SIG-M5 treated with dmso at 0.1 percent for 504 hours (cell line): ENCODE data around the gene ABHD2.
A peak's percentile ranks its signal among the peaks of the same experiment; 100 is the strongest.

Source experiments
- DNase-seq: peaks from one replicate; lab custom pipeline; 2025; ENCODE audit not compliant: unreplicated experiment; lab: John Stamatoyannopoulos, UW

Gene ABHD2

GRCh38 chr15:89097313-89097712, 9.1 kb downstream of the ABHD2 start:
- DNase-seq = no peak

- DNase-seq = no peak
These were observed 10.0 kb downstream of the ABHD2 start for GRCh38 chr15:89098281-89098680.

GRCh38 chr15:89099968-89100367, 11.7 kb downstream of the ABHD2 start:
- no peak for DNase-seq

GRCh38 chr15:89101302-89102193, 13.3 kb downstream of the ABHD2 start:
- no peak for DNase-seq

- no peak for DNase-seq
These were observed 15.4 kb downstream of the ABHD2 start for GRCh38 chr15:89103481-89104171.

GRCh38 chr15:89104172-89104564, 15.9 kb downstream of the ABHD2 start:
- no peak for DNase-seq

GRCh38 chr15:89105147-89105546, 16.9 kb downstream of the ABHD2 start:
- DNase-seq = no peak

GRCh38 chr15:89106200-89106599, 17.9 kb downstream of the ABHD2 start:
- DNase-seq = no peak

GRCh38 chr15:89107984-89108383, 19.7 kb downstream of the ABHD2 start:
- no peak for DNase-seq

- no peak for DNase-seq
These were observed 20.6 kb downstream of the ABHD2 start for GRCh38 chr15:89108835-89109234.

- DNase-seq = no peak
These were observed 21.0 kb downstream of the ABHD2 start for GRCh38 chr15:89109238-89109637.

- DNase-seq = no peak
These were observed 21.8 kb downstream of the ABHD2 start for GRCh38 chr15:89110060-89110459.

- no peak for DNase-seq
These were observed 23.1 kb downstream of the ABHD2 start for GRCh38 chr15:89111352-89111751.

- DNase-seq = no peak
These were observed 23.7 kb downstream of the ABHD2 start for GRCh38 chr15:89111961-89112340.

- DNase-seq = no peak
These were observed 24.2 kb downstream of the ABHD2 start for GRCh38 chr15:89112341-89112971.

- no peak for DNase-seq
These were observed 25.2 kb downstream of the ABHD2 start for GRCh38 chr15:89113296-89114024.

- DNase-seq = no peak
These were observed 26.7 kb downstream of the ABHD2 start for GRCh38 chr15:89114990-89115389.

- peak; percentile 34 for DNase-seq
These were observed 27.3 kb downstream of the ABHD2 start for GRCh38 chr15:89115547-89115946.

GRCh38 chr15:89116404-89116803, 28.1 kb downstream of the ABHD2 start:
- no peak for DNase-seq

GRCh38 chr15:89117790-89118189, 29.5 kb downstream of the ABHD2 start:
- no peak for DNase-seq

GRCh38 chr15:89118481-89118989, 30.3 kb downstream of the ABHD2 start:
- DNase-seq = no peak
